Measurements from ENCODE around the gene ST8SIA2. TPM values are rescaled to one million over a fixed set of nuclear protein-coding genes. Genes with fewer than 3 reads are reported as not detected.

ST8SIA2 gene
- total RNA-seq, 2 experiments from 2014 or later = not detected

DNA sequence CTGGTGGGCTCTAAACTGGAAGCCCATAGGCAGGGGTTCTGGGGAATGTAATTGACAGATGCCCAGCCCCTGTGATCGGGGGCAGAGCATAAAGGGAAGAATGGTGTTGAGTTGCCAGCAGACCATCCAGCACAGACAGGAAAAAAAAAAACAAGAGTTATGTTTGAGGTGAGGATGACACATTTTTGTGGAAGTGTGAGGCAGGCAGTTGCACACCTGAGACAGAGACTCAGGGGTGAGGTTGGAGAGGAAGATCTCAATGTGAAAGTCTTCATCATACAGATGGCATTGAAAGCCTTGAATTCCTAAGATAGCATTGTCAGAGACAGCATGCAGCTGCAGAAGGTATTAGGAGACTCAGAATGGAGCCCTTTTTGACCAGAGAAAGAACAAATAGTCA is 18.6 kb upstream of the ST8SIA2 start:
- H3K27me3 Mint-ChIP-seq = peaks cover 45% of the 10 kb centered on the region
- no peak for ATAC-seq (ENCODE audit: poor library complexity)

DNA sequence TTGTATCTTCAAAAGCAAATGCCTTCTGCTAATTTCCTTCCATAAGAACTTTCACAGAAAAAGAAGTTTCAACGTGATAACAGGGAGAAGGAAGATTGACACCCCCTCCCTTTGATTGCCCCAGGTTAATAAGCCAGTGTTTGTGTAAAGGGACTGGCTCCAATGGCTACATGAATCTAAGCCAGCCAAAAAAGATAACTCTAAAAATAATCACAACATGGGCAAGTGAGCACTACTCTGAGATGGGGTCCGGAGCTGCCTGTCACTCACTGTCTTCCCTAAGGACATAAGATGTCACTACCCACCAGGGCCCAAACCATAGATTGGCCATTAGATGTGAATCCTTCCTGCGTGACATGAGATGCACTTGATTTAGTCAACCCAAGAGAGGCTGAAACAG is 17.6 kb upstream of the ST8SIA2 start:
- no peak overlapping the region for H3K4me3 ChIP-seq (ENCODE audit: low read length)
- H3K4me1 ChIP-seq (ENCODE audit: insufficient read depth, low read length) = no peaks in the 10 kb centered on the region
- no peak overlapping the region for H3K27ac ChIP-seq (ENCODE audit: low read depth in 1 of 2, low read length in 2 of 2)
- H3K27me3 ChIP-seq (ENCODE audit: control insufficient read depth in 1 of 2, insufficient read depth in 2 of 2, low read length in 2 of 2) = peaks cover 2 to 4% of the 10 kb centered on the region in 2 experiments
- no peak for DNase-seq
- no peak for ATAC-seq (ENCODE audit: poor library complexity)
- Mint-ChIP-seq H3K4me3 (no peak overlapping the region), H3K36me3 (ENCODE audit: low read depth) (no peaks in the 10 kb centered on the region), H3K4me1 (ENCODE audit: low read depth) (no peaks in the 10 kb centered on the region), H3K27me3 (peaks cover 50% of the 10 kb centered on the region), H3K9me3 (no peaks in the 10 kb centered on the region), H3K27ac (no peak overlapping the region)
- POLR2A ChIA-PET = no interaction called here
- H3K36me3 ChIP-seq (ENCODE audit: insufficient read depth, low read length) = no peaks in the 10 kb centered on the region
- CTCF ChIA-PET = no interaction called here
- peaks cover 0 to 4% of the 10 kb centered on the region in 2 experiments for H3K9me3 ChIP-seq (ENCODE audit: control insufficient read depth in 1 of 2, insufficient read depth in 1 of 2, low read length in 2 of 2)
- intact Hi-C loops (cut with DNase I, micrococcal nuclease) = no loop called here
- TF ChIP-seq, protein P1, sequence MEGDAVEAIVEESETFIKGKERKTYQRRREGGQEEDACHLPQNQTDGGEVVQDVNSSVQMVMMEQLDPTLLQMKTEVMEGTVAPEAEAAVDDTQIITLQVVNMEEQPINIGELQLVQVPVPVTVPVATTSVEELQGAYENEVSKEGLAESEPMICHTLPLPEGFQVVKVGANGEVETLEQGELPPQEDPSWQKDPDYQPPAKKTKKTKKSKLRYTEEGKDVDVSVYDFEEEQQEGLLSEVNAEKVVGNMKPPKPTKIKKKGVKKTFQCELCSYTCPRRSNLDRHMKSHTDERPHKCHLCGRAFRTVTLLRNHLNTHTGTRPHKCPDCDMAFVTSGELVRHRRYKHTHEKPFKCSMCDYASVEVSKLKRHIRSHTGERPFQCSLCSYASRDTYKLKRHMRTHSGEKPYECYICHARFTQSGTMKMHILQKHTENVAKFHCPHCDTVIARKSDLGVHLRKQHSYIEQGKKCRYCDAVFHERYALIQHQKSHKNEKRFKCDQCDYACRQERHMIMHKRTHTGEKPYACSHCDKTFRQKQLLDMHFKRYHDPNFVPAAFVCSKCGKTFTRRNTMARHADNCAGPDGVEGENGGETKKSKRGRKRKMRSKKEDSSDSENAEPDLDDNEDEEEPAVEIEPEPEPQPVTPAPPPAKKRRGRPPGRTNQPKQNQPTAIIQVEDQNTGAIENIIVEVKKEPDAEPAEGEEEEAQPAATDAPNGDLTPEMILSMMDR (IDR thresholded peaks at IDR 0.05) = no peak

More for the DNA sequence above, 18.6 kb upstream of the ST8SIA2 start:
- Histone ChIP-seq H3K4me1 (ENCODE audit: insufficient read depth, low read length) (no peaks in the 10 kb centered on the region), H3K9me3 (ENCODE audit: control insufficient read depth in 1 of 2, insufficient read depth in 1 of 2, low read length in 2 of 2) (peaks cover 0 to 4% of the 10 kb centered on the region in 2 experiments), H3K4me3 (ENCODE audit: low read length) (no peak overlapping the region), H3K27ac (ENCODE audit: low read depth in 1 of 2, low read length in 2 of 2) (no peak overlapping the region), H3K27me3 (ENCODE audit: control insufficient read depth in 1 of 2, insufficient read depth in 2 of 2, low read length in 2 of 2) (peaks cover 2 to 4% of the 10 kb centered on the region in 2 experiments), H3K36me3 (ENCODE audit: insufficient read depth, low read length) (no peaks in the 10 kb centered on the region)
- Mint-ChIP-seq H3K9me3 (no peaks in the 10 kb centered on the region), H3K36me3 (ENCODE audit: low read depth) (no peaks in the 10 kb centered on the region), H3K27ac (no peak overlapping the region), H3K4me3 (no peak overlapping the region), H3K4me1 (ENCODE audit: low read depth) (no peaks in the 10 kb centered on the region)
- no peak for DNase-seq
- TF ChIP-seq, protein P1 (IDR thresholded peaks at IDR 0.05) = no peak
- ChIA-PET CTCF (no interaction called here), POLR2A (no interaction called here)
- intact Hi-C loops (cut with DNase I, micrococcal nuclease) = no loop called here

DNA sequence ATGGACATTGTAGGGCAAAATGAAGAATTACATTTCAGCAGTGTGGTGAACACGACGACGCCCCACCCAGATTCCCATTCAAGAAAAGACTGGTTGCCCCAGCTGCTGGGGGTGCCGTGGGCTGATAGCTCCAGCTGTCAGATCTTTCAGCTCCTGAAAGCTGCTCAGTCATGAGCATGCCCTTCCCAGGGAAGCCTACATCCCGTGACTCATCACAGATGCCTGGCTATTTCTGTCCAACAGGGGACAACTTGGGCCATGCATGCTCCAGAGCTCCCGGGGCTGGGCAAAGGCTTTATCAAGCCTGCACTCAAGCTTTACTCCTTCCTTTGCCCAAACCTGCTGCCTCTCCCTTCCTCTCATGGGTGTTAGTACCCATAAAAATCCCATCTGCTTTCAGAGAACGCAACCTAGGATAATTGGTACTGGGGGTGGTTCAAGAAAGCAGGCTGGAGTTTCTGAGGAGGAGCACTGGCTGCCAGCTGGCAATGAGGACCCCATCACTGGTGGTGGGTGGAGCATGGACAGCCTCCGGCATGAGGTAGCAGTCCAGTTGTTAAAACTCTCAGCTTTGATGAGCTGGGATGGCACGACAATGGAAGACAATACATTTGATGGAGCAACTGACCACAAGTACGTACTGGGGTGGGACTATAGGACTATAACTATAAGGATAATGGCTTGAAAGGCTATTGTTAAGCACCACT is 16.4 kb upstream of the ST8SIA2 start:
- H3K27ac Mint-ChIP-seq = no peak overlapping the region
- H3K9me3 ChIP-seq (ENCODE audit: control insufficient read depth in 1 of 2, insufficient read depth in 1 of 2, low read length in 2 of 2) = peaks cover 0 to 4% of the 10 kb centered on the region in 2 experiments
- H3K4me3 Mint-ChIP-seq = no peak overlapping the region
- no peaks in the 10 kb centered on the region for H3K36me3 Mint-ChIP-seq (ENCODE audit: low read depth)
- H3K4me3 ChIP-seq (ENCODE audit: low read length) = no peak overlapping the region
- peaks cover 48% of the 10 kb centered on the region for H3K27me3 Mint-ChIP-seq
- H3K27me3 ChIP-seq (ENCODE audit: control insufficient read depth in 1 of 2, insufficient read depth in 2 of 2, low read length in 2 of 2) = peaks cover 0 to 2% of the 10 kb centered on the region in 2 experiments
- ATAC-seq (ENCODE audit: poor library complexity) (no peak), DNase-seq (no peak)
- H3K4me1 Mint-ChIP-seq (ENCODE audit: low read depth) = no peaks in the 10 kb centered on the region
- H3K36me3 ChIP-seq (ENCODE audit: insufficient read depth, low read length) = no peaks in the 10 kb centered on the region
- no peaks in the 10 kb centered on the region for H3K9me3 Mint-ChIP-seq
- H3K27ac ChIP-seq (ENCODE audit: low read depth in 1 of 2, low read length in 2 of 2) = no peak overlapping the region
- TF ChIP-seq, protein P1 (IDR thresholded peaks at IDR 0.05) = no peak
- ChIA-PET CTCF (no interaction called here), POLR2A (no interaction called here)
- intact Hi-C loops (cut with DNase I, micrococcal nuclease) = no loop called here
- no peaks in the 10 kb centered on the region for H3K4me1 ChIP-seq (ENCODE audit: insufficient read depth, low read length)

All from CD4-positive, alpha-beta T cell (primary cell).